Neural cell (in vitro differentiated cells): ENCODE measurements around the gene AANAT. TPM values are rescaled to one million over a fixed set of nuclear protein-coding genes. Genes with fewer than 3 reads are reported as not detected.

Experiments used
- H2AFZ ChIP-seq: fragments of 200-600, 300-800 bp; sonication (generic), shearing (Covaris generic); 2 replicates; pipeline ENCODE4 v1.6.0; 2014; ENCODE audit warnings: low read depth, mild to moderate bottlenecking, antibody characterized with exemption, low read length, moderate library complexity
- H3F3A ChIP-seq: fragments of 200-600 bp; shearing (Covaris generic); 2 replicates; pipeline ENCODE4 v1.6.1; 2016; ENCODE audit warnings: mild to moderate bottlenecking, moderate library complexity, mixed read lengths, antibody characterized with exemption, low read length; ENCODE audit not compliant: insufficient read depth, poor library complexity, severe bottlenecking
- H3K27ac ChIP-seq: fragments of 200-600, 300-800 bp; sonication (generic), shearing (Covaris generic); 2 replicates; pipeline ENCODE4 v1.5.1; 2014; ENCODE audit warnings: mild to moderate bottlenecking, low read length, moderate library complexity
- H3K27me3 ChIP-seq: fragments of 300-800, 200-600 bp; sonication (generic), shearing (Covaris generic); 2 replicates; pipeline ENCODE4 v1.6.0; 2014; ENCODE audit warnings: mild to moderate bottlenecking, low read depth, low read length, moderate library complexity; ENCODE audit not compliant: insufficient read depth
- H3K36me3 ChIP-seq: fragments of 300-800, 200-600 bp; sonication (generic), shearing (Covaris generic); 2 replicates; pipeline ENCODE4 v1.5.1; 2014; ENCODE audit warnings: mild to moderate bottlenecking, antibody characterized with exemption, low read length, moderate library complexity; ENCODE audit not compliant: insufficient read depth
- H3K4me2 ChIP-seq: fragments of 300-800, 200-600 bp; sonication (generic), shearing (Covaris generic); 2 replicates; pipeline ENCODE4 v1.6.0; 2014; ENCODE audit warnings: mild to moderate bottlenecking, low read length
- H3K4me3 ChIP-seq: fragments of 300-800, 200-600 bp; sonication (generic), shearing (Covaris generic); 2 replicates; pipeline ENCODE4 v1.5.1; 2014; ENCODE audit warnings: mild to moderate bottlenecking, low read length, moderate library complexity
- H3K79me2 ChIP-seq: fragments of 200-600 bp; shearing (Covaris generic); replicated peaks from 2 replicates; pipeline ENCODE4 v1.6.0; 2014; ENCODE audit warnings: mild to moderate bottlenecking, low read length, moderate library complexity; ENCODE audit not compliant: insufficient read depth
- H3K9ac ChIP-seq: fragments of 300-800, 200-600 bp; sonication (generic), shearing (Covaris generic); 2 replicates; pipeline ENCODE4 v1.6.1; 2016; ENCODE audit warnings: mild to moderate bottlenecking, low read length, mixed read lengths
- H3K9me2 ChIP-seq: fragments of 200-600 bp; shearing (Covaris generic); 2 replicates; pipeline ENCODE4 v1.6.1; 2016; ENCODE audit warnings: mild to moderate bottlenecking, low read length, mixed read lengths; ENCODE audit not compliant: insufficient read depth
- H3K9me3 ChIP-seq: fragments of 200-600, 300-800 bp; sonication (generic), shearing (Covaris generic); 2 replicates; pipeline ENCODE4 v1.6.1; 2016; ENCODE audit warnings: mild to moderate bottlenecking, mixed run types, low read length, moderate library complexity, mixed read lengths
- H4K20me1 ChIP-seq: fragments of 200-600 bp; shearing (Covaris generic); 2 replicates; pipeline ENCODE4 v1.6.1; 2016; ENCODE audit warnings: mild to moderate bottlenecking, mixed run types; ENCODE audit not compliant: insufficient read depth
- CTCF ChIP-seq: fragments of 450-650 bp; IDR thresholded peaks from 2 replicates; pipeline ENCODE4 v1.5.1; 2014; ENCODE audit warnings: antibody characterized with exemption, mild to moderate bottlenecking, moderate library complexity; ENCODE audit not compliant: poor library complexity, severe bottlenecking
- EP300 ChIP-seq: fragments of 450-650 bp; conservative IDR thresholded peaks from 2 replicates; pipeline ENCODE4 v1.6.1; 2014; ENCODE audit warnings: antibody characterized with exemption, mild to moderate bottlenecking, moderate library complexity; ENCODE audit not compliant: poor library complexity, severe bottlenecking
- EZH2 ChIP-seq: fragments of 200-600, 300-800 bp; shearing (Covaris generic), sonication (generic); IDR thresholded peaks from 2 replicates; pipeline ENCODE4 v1.6.1; 2014; ENCODE audit warnings: antibody characterized with exemption, low read length, borderline replicate concordance, mild to moderate bottlenecking; ENCODE audit not compliant: insufficient read depth, poor library complexity, severe bottlenecking
- MXI1 ChIP-seq: fragments of 450-650 bp; conservative IDR thresholded peaks from 2 replicates; pipeline ENCODE4 v1.6.1; 2014; ENCODE audit warnings: antibody characterized with exemption, mild to moderate bottlenecking; ENCODE audit not compliant: poor library complexity, severe bottlenecking
- POLR2AphosphoS5 ChIP-seq: IDR thresholded peaks from 2 replicates; pipeline ENCODE4 v1.6.1; 2012
- RAD21 ChIP-seq: fragments of 450-650 bp; conservative IDR thresholded peaks from 2 replicates; pipeline ENCODE4 v1.6.1; 2014; ENCODE audit warnings: antibody characterized with exemption, mild to moderate bottlenecking, moderate library complexity
- REST ChIP-seq: IDR thresholded peaks from 2 replicates; pipeline ENCODE4 v1.6.1; 2012; ENCODE audit warnings: borderline replicate concordance
- SMC3 ChIP-seq: fragments of 450-650 bp; conservative IDR thresholded peaks from 2 replicates; pipeline ENCODE4 v1.6.1; 2014; ENCODE audit warnings: antibody characterized with exemption, mild to moderate bottlenecking, moderate library complexity; ENCODE audit not compliant: poor library complexity
- TAF1 ChIP-seq: IDR thresholded peaks from 2 replicates; pipeline ENCODE4 v1.6.1; 2012; ENCODE audit warnings: low read depth
- polyA plus RNA-seq: library from polyadenylated mRNA; depleted of rRNA; stranded (reverse); fragments of >200 nt; gene quantifications from 2 replicates; pipeline ENCODE4 v1.2.3, GENCODE V29; 2014

The AANAT gene
- polyA plus RNA-seq, 1 donor from 2014 or later, result not detected

- Histone ChIP-seq H2AFZ (no peak overlapping the region), H3K27ac (no peak overlapping the region)
- no peak for TF ChIP-seq POLR2AphosphoS5
- TF ChIP-seq RAD21, result no peak
- TF ChIP-seq EP300, result no peak
- TF ChIP-seq EZH2, result no peak
- TF ChIP-seq TAF1, result no peak
- no peak for TF ChIP-seq REST
- no peak for TF ChIP-seq CTCF
- no peak for TF ChIP-seq MXI1
- no peak for TF ChIP-seq SMC3
Observed at GRCh38 chr17:76485569-76485968, 18.2 kb downstream of the AANAT start.

GRCh38 chr17:76487451-76488192 lies 20.2 kb downstream of the AANAT start:
- no peak for TF ChIP-seq REST
- TF ChIP-seq MXI1, result no peak
- no peak for TF ChIP-seq RAD21
- no peak for TF ChIP-seq EZH2
- no peak for TF ChIP-seq CTCF
- no peak for TF ChIP-seq POLR2AphosphoS5
- TF ChIP-seq TAF1, result no peak
- TF ChIP-seq SMC3, result no peak
- TF ChIP-seq EP300, result no peak

More at GRCh38 chr17:76485569-76485968, 18.2 kb downstream of the AANAT start:
- H3K9ac ChIP-seq, result no peak overlapping the region
- H3K4me2 ChIP-seq, result no peak overlapping the region
- H3F3A ChIP-seq, result no peaks in the 10 kb centered on the region
- no peak overlapping the region for H3K4me3 ChIP-seq
- no peaks in the 10 kb centered on the region for H3K9me2 ChIP-seq
- no peaks in the 10 kb centered on the region for H3K36me3 ChIP-seq
- H3K79me2 ChIP-seq, result no peaks in the 10 kb centered on the region
- H3K27me3 ChIP-seq, result no peaks in the 10 kb centered on the region
- no peaks in the 10 kb centered on the region for H3K9me3 ChIP-seq
- H4K20me1 ChIP-seq, result no peaks in the 10 kb centered on the region

More at GRCh38 chr17:76487451-76488192, 20.2 kb downstream of the AANAT start:
- Histone ChIP-seq H3K27me3 (no peaks in the 10 kb centered on the region), H3K4me2 (no peak overlapping the region), H3F3A (no peaks in the 10 kb centered on the region), H3K27ac (no peak overlapping the region), H3K9me3 (no peaks in the 10 kb centered on the region), H3K9me2 (no peaks in the 10 kb centered on the region), H3K36me3 (no peaks in the 10 kb centered on the region), H3K9ac (no peak overlapping the region), H2AFZ (no peak overlapping the region), H3K4me3 (no peak overlapping the region), H3K79me2 (no peaks in the 10 kb centered on the region), H4K20me1 (no peaks in the 10 kb centered on the region)
